Activated B cell treated with CpG ODN at 0.5 μM for 24 hours (primary cell): ENCODE measurements around the gene CAPN15. TPM values are rescaled to one million over a fixed set of nuclear protein-coding genes. Genes with fewer than 3 reads are reported as not detected.
"Not testable (repeated sequence)": the region's sequence is repeated elsewhere in the genome, so short reads cannot be mapped to it uniquely, and the experiment has no call there.

ENCODE experiments used
- ATAC-seq: fragments of 200-7000 bp; cut with Tn5 transposase; one replicate; pipeline ENCODE4 v1.10.0; 2021; ENCODE audit warnings: low read depth, mild to moderate bottlenecking, moderate library complexity
- CTCF ChIA-PET: fragments of 350-600 bp; sonication (Branson Sonifier 250); formaldehyde crosslinking; loops from one replicate; lab custom pipeline; 2021; ENCODE audit warnings: antibody characterized with exemption; lab: Charles Lee
- POLR2A ChIA-PET: fragments of 350-600 bp; sonication (Branson Sonifier 250); formaldehyde crosslinking; loops from one replicate; lab custom pipeline; 2021; ENCODE audit warnings: antibody characterized with exemption; lab: Charles Lee
- DNase-seq: peaks from one replicate; pipeline ENCODE4 v3.0.0; 2022
- H3K27ac Mint-ChIP-seq: one replicate; pipeline ENCODE4 v1.8.0; 2020; ENCODE audit warnings: mixed read lengths
- H3K27me3 Mint-ChIP-seq: one replicate; pipeline ENCODE4 v1.8.0; 2021; ENCODE audit warnings: mixed read lengths
- H3K36me3 Mint-ChIP-seq: one replicate; pipeline ENCODE4 v1.8.0; 2021; ENCODE audit warnings: low read depth, mixed read lengths
- H3K4me1 Mint-ChIP-seq: one replicate; pipeline ENCODE4 v1.8.0; 2021; ENCODE audit warnings: mixed read lengths
- H3K4me3 Mint-ChIP-seq: one replicate; pipeline ENCODE4 v1.8.0; 2020; ENCODE audit warnings: mild to moderate bottlenecking, mixed read lengths
- H3K9me3 Mint-ChIP-seq: one replicate; pipeline ENCODE4 v1.8.0; 2020; ENCODE audit warnings: mixed read lengths
- intact Hi-C: fragments of 100-400 bp; cut with micrococcal nuclease; formaldehyde crosslinking; loops from one replicate; pipeline ENCODE4 v1.15.1; 2024
- total RNA-seq: library from RNA; stranded (reverse); gene quantifications from 2 replicates; pipeline ENCODE4 v1.2.3, GENCODE V29; 2022
- TF ChIP-seq, protein P1 (sequence below): fragments of 200-600 bp; IDR thresholded peaks from one replicate; pipeline ENCODE4 v1.8.0; 2022; ENCODE audit warnings: antibody characterized with exemption, mild to moderate bottlenecking

CAPN15 gene
- total RNA-seq, 1 donor from 2014 or later, result 95.1 TPM

- no peaks in the 10 kb centered on the region for H3K9me3 Mint-ChIP-seq
- no peak for ATAC-seq
- TF ChIP-seq, protein P1, sequence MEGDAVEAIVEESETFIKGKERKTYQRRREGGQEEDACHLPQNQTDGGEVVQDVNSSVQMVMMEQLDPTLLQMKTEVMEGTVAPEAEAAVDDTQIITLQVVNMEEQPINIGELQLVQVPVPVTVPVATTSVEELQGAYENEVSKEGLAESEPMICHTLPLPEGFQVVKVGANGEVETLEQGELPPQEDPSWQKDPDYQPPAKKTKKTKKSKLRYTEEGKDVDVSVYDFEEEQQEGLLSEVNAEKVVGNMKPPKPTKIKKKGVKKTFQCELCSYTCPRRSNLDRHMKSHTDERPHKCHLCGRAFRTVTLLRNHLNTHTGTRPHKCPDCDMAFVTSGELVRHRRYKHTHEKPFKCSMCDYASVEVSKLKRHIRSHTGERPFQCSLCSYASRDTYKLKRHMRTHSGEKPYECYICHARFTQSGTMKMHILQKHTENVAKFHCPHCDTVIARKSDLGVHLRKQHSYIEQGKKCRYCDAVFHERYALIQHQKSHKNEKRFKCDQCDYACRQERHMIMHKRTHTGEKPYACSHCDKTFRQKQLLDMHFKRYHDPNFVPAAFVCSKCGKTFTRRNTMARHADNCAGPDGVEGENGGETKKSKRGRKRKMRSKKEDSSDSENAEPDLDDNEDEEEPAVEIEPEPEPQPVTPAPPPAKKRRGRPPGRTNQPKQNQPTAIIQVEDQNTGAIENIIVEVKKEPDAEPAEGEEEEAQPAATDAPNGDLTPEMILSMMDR, result no peak
- CTCF ChIA-PET, result no interaction called here
- no peak overlapping the region for H3K4me3 Mint-ChIP-seq
- H3K36me3 Mint-ChIP-seq, result peaks cover 33% of the 10 kb centered on the region
- H3K27me3 Mint-ChIP-seq, result no peaks in the 10 kb centered on the region
- intact Hi-C loops, result no loop called here
- no peak overlapping the region for H3K27ac Mint-ChIP-seq
- no peak for DNase-seq
- POLR2A ChIA-PET, result no interaction called here
- no peaks in the 10 kb centered on the region for H3K4me1 Mint-ChIP-seq
Measured at GRCh38 chr16:490768-491167, 36.7 kb upstream of the CAPN15 start.

DNA sequence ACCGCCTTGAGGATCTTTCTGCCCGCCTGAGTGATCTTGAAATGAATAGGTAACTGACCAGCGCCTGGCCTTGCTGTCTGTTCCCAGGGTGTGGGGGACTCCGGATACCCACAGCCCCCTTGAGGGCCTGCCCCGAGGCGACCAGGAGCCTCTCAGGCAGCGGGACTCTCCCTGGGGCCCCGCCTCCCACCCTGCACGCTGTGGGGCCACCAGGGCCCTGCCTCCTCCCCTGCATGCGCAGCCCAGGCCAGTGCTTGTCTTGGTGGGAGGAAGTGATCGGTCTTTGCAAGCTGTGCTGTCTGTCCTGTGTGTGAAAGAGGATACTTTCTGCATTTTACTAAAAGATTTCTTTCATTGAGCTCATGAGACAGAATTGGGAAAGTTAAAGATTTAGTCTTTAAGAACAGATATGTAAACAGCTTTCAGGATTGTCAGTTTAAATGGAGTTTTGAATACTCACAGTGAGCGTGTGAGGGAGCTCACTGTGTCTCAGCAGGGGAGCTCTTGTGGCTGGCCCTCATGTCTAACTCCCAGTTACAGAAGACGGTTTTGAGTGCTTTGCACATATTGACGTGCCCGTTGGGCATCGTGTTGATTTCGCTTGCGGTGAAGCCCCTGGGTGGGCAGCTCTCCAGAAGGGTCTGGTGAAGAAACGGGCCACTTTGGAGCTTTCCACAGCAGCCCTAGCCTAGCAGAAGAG lies 36.1 kb upstream of the CAPN15 start:
- no peaks in the 10 kb centered on the region for H3K27me3 Mint-ChIP-seq
- H3K9me3 Mint-ChIP-seq, result no peaks in the 10 kb centered on the region
- peaks cover 32% of the 10 kb centered on the region for H3K36me3 Mint-ChIP-seq
- intact Hi-C loops, result no loop called here
- no peak overlapping the region for H3K4me3 Mint-ChIP-seq
- DNase-seq, result no peak
- H3K27ac Mint-ChIP-seq, result no peak overlapping the region
- ATAC-seq, result peak; percentile 34
- TF ChIP-seq, protein P1, result no peak
- POLR2A ChIA-PET, result no interaction called here
- CTCF ChIA-PET, result no interaction called here
- no peaks in the 10 kb centered on the region for H3K4me1 Mint-ChIP-seq

- Mint-ChIP-seq H3K27me3 (no peaks in the 10 kb centered on the region), H3K27ac (no peak overlapping the region), H3K4me3 (no peak overlapping the region), H3K36me3 (peaks cover 31% of the 10 kb centered on the region), H3K4me1 (no peaks in the 10 kb centered on the region), H3K9me3 (no peaks in the 10 kb centered on the region)
- TF ChIP-seq, protein P1, result no peak
- ChIA-PET POLR2A (no interaction called here), CTCF (no interaction called here)
- intact Hi-C loops, result no loop called here
- DNase-seq (no peak), ATAC-seq (peak; percentile 21)
Measured at GRCh38 chr16:492211-492875, 35.2 kb upstream of the CAPN15 start.

DNA sequence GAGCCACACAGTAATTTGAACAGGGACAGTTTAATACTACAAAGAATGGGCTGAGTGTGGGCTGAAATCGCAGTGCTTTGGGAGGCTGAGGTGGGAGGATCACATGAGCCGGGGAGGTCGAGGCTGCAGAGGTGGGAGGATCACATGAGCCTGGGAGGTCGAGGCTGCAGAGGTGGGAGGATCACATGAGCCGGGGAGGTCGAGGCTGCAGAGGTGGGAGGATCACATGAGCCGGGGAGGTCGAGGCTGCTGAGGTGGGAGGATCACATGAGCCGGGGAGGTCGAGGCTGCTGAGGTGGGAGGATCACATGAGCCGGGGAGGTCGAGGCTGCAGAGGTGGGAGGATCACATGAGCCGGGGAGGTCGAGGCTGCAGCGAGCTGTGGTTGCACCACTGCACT lies 32.8 kb upstream of the CAPN15 start:
- peaks cover 23% of the 10 kb centered on the region for H3K36me3 Mint-ChIP-seq
- H3K9me3 Mint-ChIP-seq, H3K4me3 Mint-ChIP-seq, H3K27me3 Mint-ChIP-seq, POLR2A ChIA-PET, H3K4me1 Mint-ChIP-seq, H3K27ac Mint-ChIP-seq, intact Hi-C loops, ATAC-seq, DNase-seq: not testable (repeated sequence)
- CTCF ChIA-PET, result interaction anchor here (1.7 kb wide), 1 partner anchor 101 kb away, joined by 4 read pairs; no protein-coding TSS in a partner anchor

DNA sequence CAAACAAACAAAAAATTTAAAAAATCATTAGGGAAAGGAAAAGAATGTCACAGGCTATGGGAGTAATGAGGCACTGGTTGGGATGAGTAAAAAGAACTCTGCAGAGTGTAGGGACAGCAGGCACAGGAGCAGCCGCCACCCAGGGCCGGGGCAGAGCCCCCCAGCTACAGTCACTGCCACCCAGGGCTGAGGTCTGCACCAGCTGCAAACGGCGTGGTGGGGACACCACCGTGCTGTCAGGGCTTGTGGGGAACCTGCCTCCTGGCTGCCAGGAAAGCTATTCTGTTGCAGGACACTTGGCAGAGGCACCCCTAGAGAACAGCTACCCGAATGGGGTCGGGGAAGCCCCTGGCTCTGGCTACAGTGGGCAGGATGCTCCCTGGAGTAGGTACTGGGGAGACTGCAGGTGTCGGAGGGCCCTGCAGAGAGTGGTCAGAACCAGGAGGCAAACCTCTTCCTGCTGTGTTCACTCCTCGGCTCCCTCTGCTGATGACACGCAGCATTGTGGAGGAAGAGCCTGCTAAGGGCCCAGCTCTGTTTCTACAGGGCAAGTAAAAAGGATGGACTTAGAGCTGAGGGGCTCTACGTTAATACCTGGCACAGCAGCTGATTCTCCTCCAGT lies 32.3 kb upstream of the CAPN15 start:
- Mint-ChIP-seq H3K27ac (no peak overlapping the region), H3K4me3 (no peak overlapping the region), H3K27me3 (no peaks in the 10 kb centered on the region), H3K36me3 (peaks cover 17% of the 10 kb centered on the region), H3K4me1 (no peaks in the 10 kb centered on the region), H3K9me3 (no peaks in the 10 kb centered on the region)
- CTCF ChIA-PET, result interaction anchor here (1.7 kb wide), 1 partner anchor 102 kb away, joined by 4 read pairs; no protein-coding TSS in a partner anchor
- POLR2A ChIA-PET, result no interaction called here
- ATAC-seq (no peak), DNase-seq (no peak)
- TF ChIP-seq, protein P1, result no peak
- intact Hi-C loops, result no loop called here
